Thymus (tissue), 11 donors: ENCODE measurements around the gene SLC6A8. TPM values are rescaled to one million over a fixed set of nuclear protein-coding genes. Genes with fewer than 3 reads are reported as not detected.
A peak's percentile ranks its signal among the peaks of the same experiment; 100 is the strongest.

Experiments
- DNase-seq, 9 donors: peaks; one replicate each; pipeline ENCODE4 v3.0.0-alpha.2; 2013; ENCODE audit warnings: low spot score in 9 of 9, low read depth in 6 of 9, missing footprints in 1 of 9
- H3K27ac ChIP-seq, 2 donors: one replicate each; pipeline ENCODE4 v1.5.1; 2013; ENCODE audit warnings: control low read depth in 1 of 2, low read depth in 1 of 2, low read length in 1 of 2, mild to moderate bottlenecking in 1 of 2, moderate library complexity in 1 of 2
- H3K27me3 ChIP-seq, 2 donors: one replicate each; pipeline ENCODE4 v1.5.1; 2013; ENCODE audit warnings: low read length in 1 of 2; ENCODE audit not compliant: control insufficient read depth in 2 of 2, insufficient read depth in 1 of 2
- H3K36me3 ChIP-seq, 2 donors: one replicate each; pipeline ENCODE4 v1.5.1; 2013; ENCODE audit warnings: low read length in 1 of 2, mild to moderate bottlenecking in 1 of 2, moderate library complexity in 1 of 2; ENCODE audit not compliant: control insufficient read depth in 2 of 2, insufficient read depth in 2 of 2
- H3K4me1 ChIP-seq, 2 donors: one replicate each; pipeline ENCODE4 v1.5.1; 2013; ENCODE audit warnings: low read length in 2 of 2; ENCODE audit not compliant: control insufficient read depth in 2 of 2, insufficient read depth in 2 of 2
- H3K4me3 ChIP-seq, 2 donors: one replicate each; pipeline ENCODE4 v1.5.1; 2013; ENCODE audit warnings: low read length in 2 of 2, control low read depth in 1 of 2, mild to moderate bottlenecking in 1 of 2
- H3K9me3 ChIP-seq, 2 donors: one replicate each; pipeline ENCODE4 v1.5.1; 2013; ENCODE audit warnings: low read length in 1 of 2, mild to moderate bottlenecking in 1 of 2; ENCODE audit not compliant: control insufficient read depth in 2 of 2, insufficient read depth in 1 of 2
- WGBS: extraction: QIAGEN DNeasy Blood & Tissue Kit; methylation state at CpG from one replicate; pipeline ENCODE4 v1.1.7; 2013; 5-methylcytosine and 5-hydroxymethylcytosine counted together
- polyA plus RNA-seq: library from polyadenylated mRNA; stranded (reverse); fragments of 200-250 nt; gene quantifications from one replicate; pipeline ENCODE4 v1.2.3, GENCODE V29; 2013
- total RNA-seq: library from RNA; stranded (reverse); fragments of 120-200 nt; gene quantifications from one replicate; pipeline ENCODE4 v1.2.4, GENCODE V29; 2013
- donor health status: healthy.

Gene SLC6A8
- total and polyA plus RNA-seq, 2 donors, result 5.5 to 18.2 TPM

DNA sequence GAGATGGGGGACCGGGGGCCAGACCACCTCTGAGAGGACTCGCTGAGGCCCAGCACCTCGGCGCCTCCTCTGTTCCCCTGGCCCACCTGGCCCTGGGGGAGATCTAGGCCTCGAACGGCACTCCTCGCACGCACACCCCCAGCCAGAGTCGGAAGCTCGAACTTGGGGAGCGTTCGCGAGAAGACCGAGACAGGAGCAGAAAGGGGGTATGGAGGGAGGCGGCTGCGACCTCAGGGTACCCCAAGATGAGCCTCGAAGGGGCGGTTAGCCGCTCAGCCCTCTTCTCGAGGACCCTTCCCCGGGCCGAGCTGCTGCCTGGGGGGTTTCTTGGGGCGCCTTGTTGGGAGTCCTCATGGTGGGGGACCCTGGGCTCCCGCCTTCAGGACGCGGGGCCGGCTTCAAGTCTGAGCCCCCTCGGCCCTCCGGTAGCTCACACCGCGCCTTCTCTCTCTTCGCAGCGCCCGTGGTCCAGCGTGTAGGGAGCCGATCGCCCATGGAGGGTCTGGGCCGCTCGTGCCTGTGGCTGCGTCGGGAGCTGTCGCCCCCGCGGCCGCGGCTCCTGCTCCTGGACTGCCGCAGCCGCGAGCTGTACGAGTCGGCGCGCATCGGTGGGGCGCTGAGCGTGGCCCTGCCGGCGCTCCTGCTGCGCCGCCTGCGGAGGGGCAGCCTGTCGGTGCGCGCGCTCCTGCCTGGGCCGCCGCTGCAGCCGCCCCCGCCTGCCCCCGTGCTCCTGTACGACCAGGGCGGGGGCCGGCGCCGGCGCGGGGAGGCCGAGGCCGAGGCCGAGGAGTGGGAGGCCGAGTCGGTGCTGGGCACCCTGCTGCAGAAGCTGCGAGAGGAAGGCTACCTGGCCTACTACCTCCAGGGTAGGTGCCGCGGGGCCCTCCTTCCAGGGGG is 40.0 kb upstream of the SLC6A8 start:
- Histone ChIP-seq H3K9me3 (peaks cover 0 to 21% of the 10 kb centered on the region in 2 donors), H3K36me3 (no peaks in the 10 kb centered on the region), H3K4me3 (no peak overlapping the region), H3K27me3 (peaks cover 55 to 74% of the 10 kb centered on the region in 2 donors), H3K4me1 (peaks cover 0 to 12% of the 10 kb centered on the region in 2 donors), H3K27ac (no peak overlapping the region)
- WGBS, result 8% methylated on average over 84 of the region's 85 CpGs
- DNase-seq, result no peak

DNA sequence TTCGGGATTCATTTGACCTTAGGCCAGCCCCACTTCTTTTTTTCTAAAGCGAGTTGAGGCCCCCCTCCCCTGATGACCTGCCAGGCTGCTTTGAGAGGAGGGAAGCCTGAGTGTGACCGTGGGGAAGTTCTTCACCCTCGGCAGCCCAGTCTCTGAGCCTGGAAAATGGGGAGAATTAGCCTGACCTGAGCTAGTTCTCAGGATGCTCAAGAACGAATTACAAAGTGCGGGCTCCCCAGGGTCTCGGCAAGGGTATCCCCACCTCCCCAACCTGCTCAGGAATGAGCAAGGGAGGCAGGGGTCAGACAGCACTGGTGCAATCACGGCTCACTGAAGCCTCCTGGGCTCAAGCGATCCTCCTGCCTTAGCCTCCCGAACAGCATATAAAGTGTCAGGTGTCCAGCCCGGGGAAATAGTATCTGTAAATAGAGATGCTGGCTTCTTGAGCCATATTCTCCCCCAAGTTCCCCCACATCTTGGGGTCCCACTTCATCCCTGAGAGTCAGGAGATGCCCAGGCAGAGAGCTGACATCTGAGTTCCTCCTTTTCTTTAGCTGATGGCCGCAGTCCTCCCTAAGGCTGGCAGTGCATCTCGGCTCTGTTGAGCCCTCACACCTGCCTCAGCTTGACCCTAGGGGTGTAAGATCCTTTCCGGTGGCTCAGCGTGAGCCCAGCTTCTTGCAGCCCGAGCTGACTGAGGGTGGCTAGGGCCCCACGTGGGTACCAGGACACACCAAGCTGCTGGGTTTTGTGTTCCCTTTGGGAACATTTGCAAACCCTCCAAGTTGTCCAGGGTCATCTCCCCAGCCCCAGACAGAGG is 39.2 kb upstream of the SLC6A8 start:
- H3K36me3 ChIP-seq, result no peaks in the 10 kb centered on the region
- DNase-seq, result no peak
- H3K9me3 ChIP-seq, result peaks cover 0 to 13% of the 10 kb centered on the region in 2 donors
- no peak overlapping the region for H3K27ac ChIP-seq
- no peak overlapping the region for H3K4me3 ChIP-seq
- peaks cover 0 to 4% of the 10 kb centered on the region in 2 donors for H3K4me1 ChIP-seq
- WGBS, result 77% methylated on average over 17 of the region's 17 CpGs
- peaks cover 46 to 65% of the 10 kb centered on the region in 2 donors for H3K27me3 ChIP-seq

DNA sequence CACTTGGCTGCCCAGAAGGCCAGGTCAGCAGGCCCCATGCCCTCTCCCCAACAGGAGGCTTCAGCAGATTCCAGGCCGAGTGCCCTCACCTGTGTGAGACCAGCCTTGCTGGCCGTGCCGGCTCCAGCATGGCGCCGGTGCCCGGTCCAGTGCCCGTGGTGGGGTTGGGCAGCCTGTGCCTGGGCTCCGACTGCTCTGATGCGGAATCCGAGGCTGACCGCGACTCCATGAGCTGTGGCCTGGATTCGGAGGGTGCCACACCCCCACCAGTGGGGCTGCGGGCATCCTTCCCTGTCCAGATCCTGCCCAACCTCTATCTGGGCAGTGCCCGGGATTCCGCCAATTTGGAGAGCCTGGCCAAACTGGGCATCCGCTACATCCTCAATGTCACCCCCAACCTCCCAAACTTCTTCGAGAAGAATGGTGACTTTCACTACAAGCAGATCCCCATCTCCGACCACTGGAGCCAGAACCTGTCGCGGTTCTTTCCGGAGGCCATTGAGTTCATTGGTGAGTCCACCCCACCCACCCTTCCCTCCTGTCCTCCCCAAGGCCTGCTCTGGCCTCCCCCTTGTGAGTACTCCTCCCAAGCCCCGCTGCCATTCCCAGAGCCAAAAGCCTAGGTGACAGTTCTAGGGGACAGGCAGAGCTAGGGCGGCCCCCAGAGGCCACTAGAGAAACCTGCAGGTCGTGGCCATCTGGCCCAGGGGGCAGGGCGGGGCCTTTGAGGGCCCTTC is 38.4 kb upstream of the SLC6A8 start:
- no peaks in the 10 kb centered on the region for H3K4me1 ChIP-seq
- H3K27ac ChIP-seq, result no peak overlapping the region
- 84% methylated on average over 26 of the region's 26 CpGs for WGBS
- H3K27me3 ChIP-seq, result peaks cover 39 to 60% of the 10 kb centered on the region in 2 donors
- peaks cover 0 to 13% of the 10 kb centered on the region in 2 donors for H3K9me3 ChIP-seq
- H3K4me3 ChIP-seq, result no peak overlapping the region
- peak in 1 of 9 donors; percentile 34 for DNase-seq
- H3K36me3 ChIP-seq, result no peaks in the 10 kb centered on the region

DNA sequence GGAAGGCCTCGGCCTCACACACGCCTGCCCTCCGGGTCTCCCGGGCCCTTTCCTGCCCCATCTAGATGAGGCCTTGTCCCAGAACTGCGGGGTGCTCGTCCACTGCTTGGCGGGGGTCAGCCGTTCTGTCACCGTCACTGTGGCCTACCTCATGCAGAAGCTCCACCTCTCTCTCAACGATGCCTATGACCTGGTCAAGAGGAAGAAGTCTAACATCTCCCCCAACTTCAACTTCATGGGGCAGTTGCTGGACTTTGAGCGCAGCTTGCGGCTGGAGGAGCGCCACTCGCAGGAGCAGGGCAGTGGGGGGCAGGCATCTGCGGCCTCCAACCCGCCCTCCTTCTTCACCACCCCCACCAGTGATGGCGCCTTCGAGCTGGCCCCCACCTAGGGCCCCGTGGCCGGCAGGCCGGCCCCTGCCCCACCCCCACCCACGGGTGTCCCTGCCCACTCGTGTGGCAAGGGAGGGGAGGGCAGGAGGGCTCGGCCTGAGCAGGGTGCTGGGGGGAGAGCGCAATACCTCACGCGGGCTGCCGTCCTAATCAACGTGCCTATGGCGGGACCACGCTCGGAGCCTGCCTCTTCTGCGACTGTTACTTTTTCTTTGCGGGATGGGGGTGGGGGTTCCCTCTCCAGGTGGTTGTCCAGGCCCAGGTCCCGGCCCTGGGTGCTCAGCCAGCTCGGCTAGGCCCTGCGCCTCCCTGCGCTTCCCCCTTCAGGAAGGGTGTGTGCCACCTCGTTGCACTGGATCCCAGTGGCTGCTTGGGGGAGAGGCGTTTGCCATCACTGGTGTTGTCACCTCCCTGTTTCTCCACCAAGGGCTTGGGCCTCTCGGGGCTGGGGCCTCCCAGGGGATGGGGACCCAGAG is 37.6 kb upstream of the SLC6A8 start:
- H3K4me3 ChIP-seq, result no peak overlapping the region
- WGBS, result 79% methylated on average over 41 of the region's 41 CpGs
- H3K27me3 ChIP-seq, result peaks cover 35 to 52% of the 10 kb centered on the region in 2 donors
- DNase-seq, result no peak
- no peak overlapping the region for H3K27ac ChIP-seq
- H3K9me3 ChIP-seq, result peaks cover 0 to 9% of the 10 kb centered on the region in 2 donors
- no peaks in the 10 kb centered on the region for H3K36me3 ChIP-seq
- no peaks in the 10 kb centered on the region for H3K4me1 ChIP-seq

DNA sequence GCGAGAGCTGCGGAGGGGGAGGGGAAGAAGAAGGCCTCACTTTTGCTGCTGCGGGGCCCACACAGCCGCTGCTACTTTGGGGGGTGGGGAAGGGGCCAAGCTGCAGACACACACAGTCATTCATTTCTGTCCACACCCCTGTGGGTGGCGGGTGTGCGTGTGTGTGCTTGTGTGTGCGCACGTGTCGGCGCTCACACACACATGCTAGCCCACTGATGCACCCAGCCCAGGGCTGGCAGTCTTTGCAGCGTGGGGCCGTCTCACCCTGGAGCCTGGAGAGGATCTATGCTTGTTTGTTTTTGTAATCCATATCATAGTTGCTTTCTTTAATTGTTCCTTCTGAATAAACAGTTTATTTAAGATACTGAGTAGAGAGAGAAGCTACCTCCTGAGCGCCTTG is 36.8 kb upstream of the SLC6A8 start:
- no peaks in the 10 kb centered on the region for H3K4me1 ChIP-seq
- H3K27me3 ChIP-seq, result peaks cover 28 to 44% of the 10 kb centered on the region in 2 donors
- no peak overlapping the region for H3K4me3 ChIP-seq
- H3K27ac ChIP-seq, result no peak overlapping the region
- H3K36me3 ChIP-seq, result no peaks in the 10 kb centered on the region
- no peak for DNase-seq
- WGBS, result over 99% methylated on average over 13 of the region's 13 CpGs
- H3K9me3 ChIP-seq, result peaks cover 0 to 7% of the 10 kb centered on the region in 2 donors

DNA sequence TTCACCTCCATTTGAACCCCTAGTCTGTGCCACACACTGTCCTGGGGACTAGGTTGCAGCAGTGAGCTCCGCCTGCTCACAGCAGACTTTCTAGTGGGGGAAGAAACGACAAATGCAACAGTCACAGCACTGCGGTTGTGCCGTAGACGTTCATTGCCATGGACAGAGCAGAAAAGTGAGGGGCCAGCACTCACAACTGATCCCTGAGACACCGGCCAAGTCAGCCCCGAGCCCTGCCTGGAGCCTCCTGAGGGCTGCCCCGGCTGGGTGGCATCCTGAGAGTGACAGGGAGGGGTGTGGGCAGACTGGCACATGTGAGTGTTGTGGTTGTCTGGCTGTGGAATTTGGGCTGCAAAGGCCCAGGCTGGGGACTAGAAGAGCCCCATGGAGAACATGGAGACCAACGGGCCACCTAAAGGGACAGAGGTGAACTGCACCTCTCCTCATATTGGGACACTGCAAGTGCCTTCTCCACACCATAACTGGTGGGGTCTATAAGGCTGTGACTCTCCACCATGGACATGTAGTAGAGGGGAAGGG is 36.1 kb upstream of the SLC6A8 start:
- H3K36me3 ChIP-seq, result no peaks in the 10 kb centered on the region
- no peak for DNase-seq
- no peaks in the 10 kb centered on the region for H3K4me1 ChIP-seq
- no peak overlapping the region for H3K4me3 ChIP-seq
- H3K27me3 ChIP-seq, result peaks cover 21 to 37% of the 10 kb centered on the region in 2 donors
- H3K9me3 ChIP-seq, result peaks cover 0 to 7% of the 10 kb centered on the region in 2 donors
- WGBS, result 86% methylated on average over 9 of the region's 9 CpGs
- H3K27ac ChIP-seq, result no peak overlapping the region

DNA sequence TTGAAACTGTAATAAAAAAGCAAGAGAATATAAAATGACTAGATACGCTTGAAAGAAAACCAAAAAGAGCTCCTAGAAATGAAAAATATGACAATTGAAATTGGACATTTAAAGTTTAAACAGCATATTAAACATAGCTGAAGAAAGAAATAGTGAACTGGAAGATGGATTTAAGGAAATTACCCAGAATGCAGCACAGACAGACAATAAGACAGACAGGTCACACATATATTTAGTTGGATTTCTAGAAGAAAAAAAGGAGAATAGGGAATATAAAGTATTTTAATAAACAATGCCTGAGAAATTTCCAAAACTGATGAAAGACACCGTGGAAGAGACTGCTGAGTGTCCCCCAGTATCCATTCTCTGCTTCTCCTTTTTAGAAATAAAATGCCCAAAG is 34.2 kb upstream of the SLC6A8 start:
- H3K27me3 ChIP-seq, result peaks cover 6 to 19% of the 10 kb centered on the region in 2 donors
- DNase-seq, result no peak

DNA sequence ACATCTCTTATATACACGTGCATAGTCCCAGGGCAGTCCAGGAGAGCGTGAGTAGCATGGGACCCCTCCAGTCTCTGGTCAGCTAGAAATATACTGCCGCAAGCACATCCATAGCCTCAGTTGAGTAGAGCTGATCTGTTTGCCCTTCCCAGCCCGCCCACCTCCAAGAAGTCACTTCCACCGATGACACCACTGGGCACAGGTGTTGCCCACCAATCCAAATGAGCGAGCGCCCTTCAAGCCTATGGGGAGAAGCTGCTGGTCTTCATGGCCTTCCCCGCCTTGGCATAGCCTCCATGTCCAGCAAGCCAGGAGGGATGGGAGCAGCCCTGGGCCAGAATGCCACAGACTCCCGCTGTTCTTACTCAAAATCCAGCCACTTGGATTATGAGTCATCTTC is 30.6 kb upstream of the SLC6A8 start:
- Histone ChIP-seq H3K27me3 (peaks cover 5 to 10% of the 10 kb centered on the region in 2 donors), H3K27ac (no peak overlapping the region), H3K36me3 (no peaks in the 10 kb centered on the region), H3K4me3 (no peak overlapping the region), H3K9me3 (no peaks in the 10 kb centered on the region), H3K4me1 (no peaks in the 10 kb centered on the region)
- no peak for DNase-seq
- WGBS, result 94% methylated on average over 9 of the region's 9 CpGs

More for the DNA sequence above, 34.2 kb upstream of the SLC6A8 start:
- Histone ChIP-seq H3K36me3 (no peaks in the 10 kb centered on the region), H3K4me3 (no peak overlapping the region), H3K27ac (no peak overlapping the region), H3K9me3 (peaks cover 0 to 6% of the 10 kb centered on the region in 2 donors), H3K4me1 (no peaks in the 10 kb centered on the region)
- 95% methylated on average over 2 of the region's 2 CpGs for WGBS
